IMR-90 (cell line): ENCODE results near the gene PITX1. TPM values are rescaled to one million over a fixed set of nuclear protein-coding genes. Genes with fewer than 3 reads are reported as not detected.

ENCODE experiments used
- ATAC-seq: fragments of 200-7000 bp; cut with Tn5 transposase; 2 replicates; pipeline ENCODE4 v1.9.1; 2020; ENCODE audit warnings: low read depth, mild to moderate bottlenecking, moderate library complexity
- BruUV-seq: library from RNA; stranded (reverse); fragments of 400-500 nt; replicated peaks from 2 replicates; lab custom pipeline; 2021; lab: Mats Ljungman, UMichigan
- CTCF ChIA-PET: fragments of 300-600 bp; formaldehyde crosslinking; extraction: SDS; loops from one replicate; lab custom pipeline; 2021; ENCODE audit warnings: antibody characterized with exemption; lab: Yijun Ruan, JAX
- POLR2A ChIA-PET: fragments of 300-600 bp; sonication (Branson Sonifier 250); formaldehyde crosslinking; loops from one replicate; lab custom pipeline; 2022; ENCODE audit warnings: antibody characterized with exemption; ENCODE audit not compliant: unreplicated experiment; lab: Charles Lee
- DNase-seq: peaks from one replicate; pipeline ENCODE4 v3.0.0; 2013
- H2AFZ ChIP-seq: replicated peaks from 2 replicates; pipeline ENCODE3; 2013; ENCODE audit warnings: low read length, mild to moderate bottlenecking; ENCODE audit not compliant: poor library complexity
- H2AK5ac ChIP-seq: 2 replicates; pipeline ENCODE4 v1.6.1; 2013; ENCODE audit warnings: low read depth, low read length, inconsistent platforms
- H2AK9ac ChIP-seq: replicated peaks from 2 replicates; pipeline ENCODE3; 2013; ENCODE audit warnings: mild to moderate bottlenecking, low read depth, low read length, moderate library complexity; ENCODE audit not compliant: poor library complexity
- H2BK120ac ChIP-seq: 2 replicates; pipeline ENCODE4 v1.6.1; 2013; ENCODE audit warnings: low read depth, low read length, inconsistent platforms
- H2BK15ac ChIP-seq: 3 replicates; pipeline ENCODE4 v1.6.1; 2013; ENCODE audit warnings: low read depth, low read length, inconsistent platforms
- H2BK20ac ChIP-seq: 2 replicates; pipeline ENCODE4 v1.6.1; 2013; ENCODE audit warnings: low read depth, mild to moderate bottlenecking, inconsistent platforms, low read length, moderate library complexity
- H2BK5ac ChIP-seq: 2 replicates; pipeline ENCODE4 v1.6.1; 2013; ENCODE audit warnings: mild to moderate bottlenecking, low read depth, low read length, inconsistent platforms; ENCODE audit not compliant: poor library complexity, severe bottlenecking
- H3K14ac ChIP-seq: replicated peaks from 2 replicates; pipeline ENCODE4 v1.6.1; 2013; ENCODE audit warnings: low read depth, low read length, inconsistent platforms
- H3K18ac ChIP-seq: 2 replicates; pipeline ENCODE4 v1.6.1; 2013; ENCODE audit warnings: low read depth, low read length, control low read depth
- H3K23ac ChIP-seq: 2 replicates; pipeline ENCODE4 v1.6.1; 2013; ENCODE audit warnings: low read depth, low read length, inconsistent platforms
- H3K27ac ChIP-seq: 2 replicates; pipeline ENCODE4 v1.5.1; 2013; ENCODE audit warnings: mild to moderate bottlenecking, control low read depth, low read length; ENCODE audit not compliant: insufficient read depth
- H3K27me3 ChIP-seq: 2 replicates; pipeline ENCODE4 v1.6.1; 2013; ENCODE audit warnings: low read length; ENCODE audit not compliant: control insufficient read depth, insufficient read depth
- H3K36me3 ChIP-seq: 2 replicates; pipeline ENCODE4 v1.6.1; 2013; ENCODE audit warnings: low read length, mixed read lengths; ENCODE audit not compliant: control insufficient read depth, insufficient read depth
- H3K4ac ChIP-seq: 2 replicates; pipeline ENCODE4 v1.6.1; 2013; ENCODE audit warnings: low read depth, low read length, inconsistent platforms
- H3K4me1 ChIP-seq: 2 replicates; pipeline ENCODE4 v1.6.1; 2013; ENCODE audit warnings: low read length, mixed read lengths; ENCODE audit not compliant: control insufficient read depth, insufficient read depth
- H3K4me2 ChIP-seq: 2 replicates; pipeline ENCODE4 v1.6.1; 2013; ENCODE audit warnings: low read depth, mild to moderate bottlenecking, control low read depth, low read length, moderate library complexity
- H3K4me3 ChIP-seq: 2 replicates; pipeline ENCODE4 v1.5.1; 2013; ENCODE audit warnings: low read depth, mild to moderate bottlenecking, control low read depth, low read length, moderate library complexity; ENCODE audit not compliant: insufficient read depth
- H3K56ac ChIP-seq: 2 replicates; pipeline ENCODE4 v1.6.1; 2013; ENCODE audit warnings: low read length, inconsistent platforms; ENCODE audit not compliant: insufficient read depth; ENCODE audit errors: extremely low read depth
- H3K79me1 ChIP-seq, 2 experiments: 2 replicates each; pipeline ENCODE4 v1.6.1; 2013; ENCODE audit warnings: low read length in 2 of 2, inconsistent platforms in 1 of 2, low read depth in 1 of 2
- H3K9ac ChIP-seq: 2 replicates; pipeline ENCODE4 v1.6.1; 2013; ENCODE audit warnings: low read depth, low read length, control low read depth
- H3K9me1 ChIP-seq: 2 replicates; pipeline ENCODE4 v1.6.1; 2013; ENCODE audit warnings: low read length, inconsistent platforms; ENCODE audit not compliant: insufficient read depth
- H3K9me3 ChIP-seq: 2 replicates; pipeline ENCODE4 v1.6.1; 2013; ENCODE audit warnings: low read length; ENCODE audit not compliant: control insufficient read depth, insufficient read depth
- H4K20me1 ChIP-seq: 2 replicates; pipeline ENCODE4 v1.6.1; 2013; ENCODE audit warnings: low read length, inconsistent platforms; ENCODE audit not compliant: insufficient read depth
- H4K5ac ChIP-seq: 2 replicates; pipeline ENCODE4 v1.6.1; 2013; ENCODE audit warnings: mild to moderate bottlenecking, low read depth, low read length, control low read depth
- H4K8ac ChIP-seq, 2 experiments: 2 replicates each; pipeline ENCODE4 v1.6.1; 2013; ENCODE audit warnings: low read depth in 2 of 2, low read length in 2 of 2, control low read depth in 1 of 2, inconsistent platforms in 1 of 2
- H4K91ac ChIP-seq: 2 replicates; pipeline ENCODE4 v1.6.1; 2013; ENCODE audit warnings: low read depth, low read length, inconsistent platforms; ENCODE audit not compliant: insufficient read depth
- BHLHE40 ChIP-seq: fragments of 150-350 bp; IDR thresholded peaks from 2 replicates; pipeline ENCODE4 v1.6.1; 2016; ENCODE audit warnings: mild to moderate bottlenecking, low read depth, low read length
- CEBPB ChIP-seq: IDR thresholded peaks from 2 replicates; pipeline ENCODE4 v1.6.1; 2012; ENCODE audit warnings: low read depth, low read length, improper control_type of control experiment
- CHD1 ChIP-seq: IDR thresholded peaks from 2 replicates; pipeline ENCODE4 v1.6.1; 2012; ENCODE audit warnings: low read depth, low read length, improper control_type of control experiment
- FOS ChIP-seq: fragments of 150-350 bp; IDR thresholded peaks from 2 replicates; pipeline ENCODE4 v1.6.1; 2016; ENCODE audit warnings: low read depth, low read length
- MAFK ChIP-seq: IDR thresholded peaks from 2 replicates; pipeline ENCODE4 v1.6.1; 2012; ENCODE audit warnings: low read depth, low read length, improper control_type of control experiment
- MXI1 ChIP-seq: IDR thresholded peaks from 2 replicates; pipeline ENCODE4 v1.6.1; 2012; ENCODE audit warnings: low read depth, mild to moderate bottlenecking, low read length, moderate library complexity, borderline replicate concordance
- NFE2L2 ChIP-seq: fragments of 150-350 bp; IDR thresholded peaks from 2 replicates; pipeline ENCODE4 v1.6.1; 2016; ENCODE audit warnings: low read depth, mild to moderate bottlenecking, low read length
- RFX5 ChIP-seq: IDR thresholded peaks from 2 replicates; pipeline ENCODE4 v1.8.0; 2012; ENCODE audit warnings: low read depth, mild to moderate bottlenecking, low read length, moderate library complexity
- SMC3 ChIP-seq: fragments of 150-350 bp; IDR thresholded peaks from 2 replicates; pipeline ENCODE4 v1.6.1; 2016; ENCODE audit warnings: low read depth, mild to moderate bottlenecking, antibody characterized with exemption, low read length, moderate library complexity
- whole genome bisulfite sequencing, 2 experiments: methylation state at CpG; one replicate each; pipeline versions ENCODE4 v1.1.5 to v1.1.7; 2013; ENCODE audit warnings: missing lambda C conversion rate in 2 of 2; ENCODE audit not compliant: insufficient read length in 1 of 2; ENCODE audit errors: extremely low coverage in 2 of 2; 5-methylcytosine and 5-hydroxymethylcytosine counted together
- dilution Hi-C: fragments of 300-500 bp; cut with HindIII; formaldehyde crosslinking; loops from one replicate; pipeline ENCODE4 v1.14.3; 2018; ENCODE audit warnings: low sequenced_read_pairs; ENCODE audit not compliant: unreplicated experiment
- in situ Hi-C: fragments of 300-500 bp; cut with MboI; formaldehyde crosslinking; loops from 3 replicates; pipeline ENCODE4 v1.14.3; 2019; ENCODE audit warnings: low sequenced_read_pairs, inconsistent platforms, mixed read lengths
- intact Hi-C: fragments of 100-400 bp; cut with micrococcal nuclease; formaldehyde crosslinking; loops from 2 replicates; pipeline ENCODE4 v1.10.0; 2022
- polyA plus RNA-seq, 3 experiments: library from polyadenylated mRNA; depleted of rRNA; stranded (reverse); fragments of >200 nt; gene quantifications; 2 replicates each; pipeline ENCODE4 v1.2.3, GENCODE V29; 2012; ENCODE audit warnings: low replicate concordance in 1 of 3
- total RNA-seq: library from RNA; depleted of rRNA; stranded (reverse); fragments of >200 nt; gene quantifications from 2 replicates; pipeline ENCODE4 v1.2.3, GENCODE V29; 2012
- TF ChIP-seq, protein P1 (sequence below): fragments of 150-350 bp; IDR thresholded peaks from 2 replicates; pipeline ENCODE4 v1.6.1; 2016; ENCODE audit warnings: low read depth, mild to moderate bottlenecking, low read length, moderate library complexity, borderline replicate concordance

The PITX1 gene
- total and polyA plus RNA-seq, 2 of the 4 experiments (the other 2 are of a cell fraction), result 10.4 to 29.8 TPM

DNA sequence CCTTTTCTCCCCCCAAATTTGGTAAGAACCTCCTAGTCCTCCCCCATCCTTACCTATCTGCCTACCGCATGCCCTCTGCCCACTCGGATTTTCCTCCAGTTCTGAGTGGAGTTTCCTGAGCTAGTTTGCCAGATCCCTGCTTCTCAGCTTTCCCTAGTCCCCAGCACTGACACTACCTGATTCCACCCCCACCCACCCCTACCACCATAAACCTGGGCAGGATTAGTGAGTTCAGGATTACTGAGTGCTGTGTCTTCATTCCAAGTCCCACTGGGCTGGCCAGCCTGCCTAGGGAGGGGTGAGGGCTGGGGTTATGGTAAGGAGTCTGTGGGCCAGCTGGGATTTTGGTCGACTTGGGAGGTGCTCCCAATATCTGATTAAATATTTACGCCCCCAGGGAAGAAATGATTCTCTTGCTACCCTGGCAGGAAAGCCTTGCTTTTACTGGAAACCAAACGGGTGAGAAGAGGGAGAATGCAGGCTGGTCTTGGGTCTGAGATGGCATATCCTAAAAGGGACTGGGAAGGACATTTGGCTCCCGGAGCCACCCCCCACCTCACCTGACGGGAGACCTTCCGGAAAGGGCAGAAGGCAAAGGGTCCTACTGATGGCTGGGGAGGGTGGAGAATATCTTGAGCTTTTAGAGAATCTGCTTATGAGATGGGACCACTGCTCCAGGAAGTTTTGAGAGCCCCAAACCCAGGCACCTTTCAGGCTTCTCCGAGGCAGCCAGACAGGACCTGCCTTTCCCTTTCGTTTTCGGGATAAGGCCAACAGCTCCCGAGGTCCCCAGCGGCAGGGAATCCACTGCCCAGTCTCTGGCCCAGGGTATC lies 3.7 kb downstream of the PITX1 start:
- Histone ChIP-seq H3K27me3 (no peaks in the 10 kb centered on the region), H3K9me3 (peaks cover 7% of the 10 kb centered on the region), H3K23ac (peak overlapping the region; percentile 76; the same call in 1 of the 2 replicates), H2AFZ (no peak overlapping the region), H3K9ac (peak overlapping the region; percentile 95), H3K4me2 (peak overlapping the region; percentile 88), H4K5ac (peak overlapping the region; percentile 16; the same call in 1 of the 2 replicates), H2BK120ac (no peak overlapping the region), H4K20me1 (peaks cover 35% of the 10 kb centered on the region), H3K56ac (no peak overlapping the region; the same call in 1 of the 2 replicates), H3K4me1 (peaks cover 28% of the 10 kb centered on the region; the same call in 1 of the 2 replicates), H3K27ac (peak overlapping the region; percentile 91; the same call in 1 of the 2 replicates), H2BK20ac (no peak overlapping the region), H3K4me3 (peak overlapping the region; percentile 60), H3K18ac (no peak overlapping the region; the same call in 1 of the 2 replicates), H3K36me3 (peaks cover 45% of the 10 kb centered on the region), H3K14ac (peak overlapping the region; percentile 34; the same call in 1 of the 2 replicates), H2BK5ac (no peak overlapping the region), H2AK5ac (peak overlapping the region; percentile 20; the same call in 1 of the 2 replicates), H3K79me1 (peaks cover 7 to 49% of the 10 kb centered on the region in 2 experiments), H4K91ac (no peak overlapping the region; the same call in 1 of the 2 replicates), H2BK15ac (no peak overlapping the region), H3K9me1 (peaks cover 7% of the 10 kb centered on the region), H3K4ac (peak overlapping the region; percentile 24), H4K8ac (no peak overlapping the region; a peak in 2 of 4 replicates), H2AK9ac (peak overlapping the region; percentile 60)
- no peak for ATAC-seq
- no TSS peak for BruUV-seq
- ChIA-PET CTCF (no interaction called here), POLR2A (no interaction called here)
- in situ Hi-C loops, result no loop called here
- no peak for DNase-seq
- intact Hi-C loops, result loop anchor here (5.0 kb wide), 2 partner anchors 177 to 232 kb away; no protein-coding TSS in a partner anchor
- WGBS, 2 experiments, result 83% methylated on average over 1 of the region's 13 CpGs; no CpG with 5 or more reads in 1 of the 2 experiments
- no peak for TF ChIP-seq RFX5
- TF ChIP-seq MXI1, result no peak
- TF ChIP-seq CEBPB, result no peak
- TF ChIP-seq BHLHE40, result no peak
- TF ChIP-seq FOS, result no peak
- no peak for TF ChIP-seq CHD1
- TF ChIP-seq, protein P1, sequence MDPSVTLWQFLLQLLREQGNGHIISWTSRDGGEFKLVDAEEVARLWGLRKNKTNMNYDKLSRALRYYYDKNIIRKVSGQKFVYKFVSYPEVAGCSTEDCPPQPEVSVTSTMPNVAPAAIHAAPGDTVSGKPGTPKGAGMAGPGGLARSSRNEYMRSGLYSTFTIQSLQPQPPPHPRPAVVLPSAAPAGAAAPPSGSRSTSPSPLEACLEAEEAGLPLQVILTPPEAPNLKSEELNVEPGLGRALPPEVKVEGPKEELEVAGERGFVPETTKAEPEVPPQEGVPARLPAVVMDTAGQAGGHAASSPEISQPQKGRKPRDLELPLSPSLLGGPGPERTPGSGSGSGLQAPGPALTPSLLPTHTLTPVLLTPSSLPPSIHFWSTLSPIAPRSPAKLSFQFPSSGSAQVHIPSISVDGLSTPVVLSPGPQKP, result no peak
- no peak for TF ChIP-seq NFE2L2
- TF ChIP-seq SMC3, result no peak
- no peak for TF ChIP-seq MAFK
- dilution Hi-C loops, result no loop called here
